ENCODE data around the gene FRMD4A.

Gene FRMD4A

GRCh38 chr10:13761490-13762091 lies 569.1 kb downstream of the FRMD4A start:
- no peaks in the 10 kb centered on the region for H3K9me2 ChIP-seq (replicated peaks; ENCODE audit: control insufficient read depth, low read length)
- no peak overlapping the region for H3K4me2 ChIP-seq (ENCODE audit: low read length)
- H3K27ac ChIP-seq (ENCODE audit: low read depth, low read length) = no peak overlapping the region
- no peaks in the 10 kb centered on the region for H3K36me3 ChIP-seq (ENCODE audit: control insufficient read depth, low read length)
- H3K4me3 ChIP-seq (ENCODE audit: low read length) = no peak overlapping the region
- TF ChIP-seq EZH2phosphoT487 (IDR thresholded peaks at IDR 0.05; ENCODE audit: borderline replicate concordance, low read length) = no peak
- TF ChIP-seq, protein P1, sequence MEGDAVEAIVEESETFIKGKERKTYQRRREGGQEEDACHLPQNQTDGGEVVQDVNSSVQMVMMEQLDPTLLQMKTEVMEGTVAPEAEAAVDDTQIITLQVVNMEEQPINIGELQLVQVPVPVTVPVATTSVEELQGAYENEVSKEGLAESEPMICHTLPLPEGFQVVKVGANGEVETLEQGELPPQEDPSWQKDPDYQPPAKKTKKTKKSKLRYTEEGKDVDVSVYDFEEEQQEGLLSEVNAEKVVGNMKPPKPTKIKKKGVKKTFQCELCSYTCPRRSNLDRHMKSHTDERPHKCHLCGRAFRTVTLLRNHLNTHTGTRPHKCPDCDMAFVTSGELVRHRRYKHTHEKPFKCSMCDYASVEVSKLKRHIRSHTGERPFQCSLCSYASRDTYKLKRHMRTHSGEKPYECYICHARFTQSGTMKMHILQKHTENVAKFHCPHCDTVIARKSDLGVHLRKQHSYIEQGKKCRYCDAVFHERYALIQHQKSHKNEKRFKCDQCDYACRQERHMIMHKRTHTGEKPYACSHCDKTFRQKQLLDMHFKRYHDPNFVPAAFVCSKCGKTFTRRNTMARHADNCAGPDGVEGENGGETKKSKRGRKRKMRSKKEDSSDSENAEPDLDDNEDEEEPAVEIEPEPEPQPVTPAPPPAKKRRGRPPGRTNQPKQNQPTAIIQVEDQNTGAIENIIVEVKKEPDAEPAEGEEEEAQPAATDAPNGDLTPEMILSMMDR (IDR thresholded peaks at IDR 0.05; ENCODE audit: low read depth, low read length, poor library complexity, severe bottlenecking) = no peak
- H3K4me1 ChIP-seq (ENCODE audit: control insufficient read depth, low read length) = peaks cover 16% of the 10 kb centered on the region
- no peaks in the 10 kb centered on the region; the same call in 1 of the 2 replicates for H3K27me3 ChIP-seq (ENCODE audit: control insufficient read depth, low read length)
- no peaks in the 10 kb centered on the region for H3F3A ChIP-seq (ENCODE audit: control insufficient read depth, insufficient read depth)
- H3K79me2 ChIP-seq (ENCODE audit: control insufficient read depth, low read length) = no peaks in the 10 kb centered on the region
- H3K9me3 ChIP-seq (ENCODE audit: control insufficient read depth, insufficient read depth, low read length) = no peaks in the 10 kb centered on the region
- H4K20me1 ChIP-seq (ENCODE audit: control insufficient read depth, insufficient read depth, low read depth, low read length) = no peaks in the 10 kb centered on the region

- Histone ChIP-seq H3K27me3 (ENCODE audit: control insufficient read depth, low read length) (peaks cover 11% of the 10 kb centered on the region), H4K20me1 (ENCODE audit: control insufficient read depth, insufficient read depth, low read depth, low read length) (no peaks in the 10 kb centered on the region), H3K27ac (ENCODE audit: low read depth, low read length) (no peak overlapping the region), H3K36me3 (ENCODE audit: control insufficient read depth, low read length) (no peaks in the 10 kb centered on the region), H3K4me1 (ENCODE audit: control insufficient read depth, low read length) (peaks cover 16% of the 10 kb centered on the region), H3K9me3 (ENCODE audit: control insufficient read depth, insufficient read depth, low read length) (no peaks in the 10 kb centered on the region), H3F3A (ENCODE audit: control insufficient read depth, insufficient read depth) (no peaks in the 10 kb centered on the region), H3K4me3 (ENCODE audit: low read length) (no peak overlapping the region), H3K9me2 (replicated peaks; ENCODE audit: control insufficient read depth, low read length) (no peaks in the 10 kb centered on the region), H3K4me2 (ENCODE audit: low read length) (no peak overlapping the region), H3K79me2 (ENCODE audit: control insufficient read depth, low read length) (no peaks in the 10 kb centered on the region)
- TF ChIP-seq, protein P1 (IDR thresholded peaks at IDR 0.05; ENCODE audit: low read depth, low read length, poor library complexity, severe bottlenecking) = no peak
- no peak for TF ChIP-seq EZH2phosphoT487 (IDR thresholded peaks at IDR 0.05; ENCODE audit: borderline replicate concordance, low read length)
Observed at GRCh38 chr10:13759168-13759567, 571.6 kb downstream of the FRMD4A start.

DNA sequence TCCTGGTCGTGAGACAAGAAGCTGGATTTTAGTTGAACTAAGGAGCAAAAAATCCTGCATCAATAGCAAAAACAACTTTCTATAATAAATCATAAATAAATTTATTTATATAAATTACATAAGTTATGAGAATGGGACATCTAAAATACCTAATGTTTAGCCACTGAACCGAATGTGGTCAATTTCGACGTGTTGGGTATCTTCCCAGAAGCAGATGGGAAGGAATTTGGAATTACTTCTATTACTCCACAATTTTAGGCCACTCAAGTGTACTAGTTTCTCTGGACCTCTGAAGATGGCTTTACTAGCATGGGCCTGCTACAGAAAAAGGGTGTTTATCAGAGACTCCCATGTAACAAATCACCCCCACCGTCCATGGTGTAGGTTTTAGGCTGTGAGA lies 572.0 kb downstream of the FRMD4A start:
- H3K9me2 ChIP-seq (replicated peaks; ENCODE audit: control insufficient read depth, low read length) = no peaks in the 10 kb centered on the region
- no peaks in the 10 kb centered on the region for H4K20me1 ChIP-seq (ENCODE audit: control insufficient read depth, insufficient read depth, low read depth, low read length)
- H3K27ac ChIP-seq (ENCODE audit: low read depth, low read length) = no peak overlapping the region
- no peaks in the 10 kb centered on the region for H3K9me3 ChIP-seq (ENCODE audit: control insufficient read depth, insufficient read depth, low read length)
- H3F3A ChIP-seq (ENCODE audit: control insufficient read depth, insufficient read depth) = no peaks in the 10 kb centered on the region
- H3K36me3 ChIP-seq (ENCODE audit: control insufficient read depth, low read length) = no peaks in the 10 kb centered on the region
- H3K79me2 ChIP-seq (ENCODE audit: control insufficient read depth, low read length) = no peaks in the 10 kb centered on the region
- peaks cover 16% of the 10 kb centered on the region for H3K4me1 ChIP-seq (ENCODE audit: control insufficient read depth, low read length)
- no peak overlapping the region for H3K4me3 ChIP-seq (ENCODE audit: low read length)
- peaks cover 11% of the 10 kb centered on the region for H3K27me3 ChIP-seq (ENCODE audit: control insufficient read depth, low read length)
- TF ChIP-seq, protein P1 (IDR thresholded peaks at IDR 0.05; ENCODE audit: low read depth, low read length, poor library complexity, severe bottlenecking) = no peak
- TF ChIP-seq EZH2phosphoT487 (IDR thresholded peaks at IDR 0.05; ENCODE audit: borderline replicate concordance, low read length) = no peak
- H3K4me2 ChIP-seq (ENCODE audit: low read length) = no peak overlapping the region
